ENCODE measurements around the gene SPEF2. TPM values are rescaled to one million over a fixed set of nuclear protein-coding genes. Genes with fewer than 3 reads are reported as not detected.

The SPEF2 gene
- total and polyA plus RNA-seq, 2 of the 13 experiments (the other 11 are each of a cell fraction or from before 2014, with no cell fraction given) = 1.5 to 2.3 TPM

GRCh38 chr5:35822511-35822910 is 204.8 kb downstream of the SPEF2 start:
- H4K20me1 ChIP-seq (ENCODE audit: insufficient read depth, low read length) = no peaks in the 10 kb centered on the region
- TF ChIP-seq AGO1 (IDR thresholded peaks at IDR 0.05; ENCODE audit: low read depth, low read length, poor library complexity, severe bottlenecking) = no peak
- TF ChIP-seq CREM (IDR thresholded peaks at IDR 0.05) = no peak
- no peak for TF ChIP-seq CREM (CRISPR knock-in tag; IDR thresholded peaks at IDR 0.05)
- no peak for TF ChIP-seq ELF1 (CRISPR knock-in tag; IDR thresholded peaks at IDR 0.05)
- no peak for TF ChIP-seq KDM4B (CRISPR knock-in tag; IDR thresholded peaks at IDR 0.05)
- no peak for TF ChIP-seq NR2F2 (IDR thresholded peaks at IDR 0.05; ENCODE audit: borderline replicate concordance, low read depth)
- no peak for TF ChIP-seq TBP (CRISPR knock-in tag; IDR thresholded peaks at IDR 0.05)
- no peak for TF ChIP-seq ZBTB39 (CRISPR knock-in tag; IDR thresholded peaks at IDR 0.05)
- TF ChIP-seq ZNF782 (CRISPR knock-in tag; IDR thresholded peaks at IDR 0.05; ENCODE audit: borderline replicate concordance) = no peak
- no peak for TF ChIP-seq SALL1 (CRISPR knock-in tag; IDR thresholded peaks at IDR 0.05)
- TF ChIP-seq ZNF468 (CRISPR knock-in tag; IDR thresholded peaks at IDR 0.05) = no peak
- TF ChIP-seq ZNF263 (CRISPR knock-in tag; IDR thresholded peaks at IDR 0.05) = no peak
- no peak for TF ChIP-seq ZKSCAN1 (IDR thresholded peaks at IDR 0.05; ENCODE audit: low read length)
- H3K27me3 ChIP-seq (ENCODE audit: control insufficient read depth in 1 of 2, insufficient read depth in 2 of 2, low read length in 2 of 2) = peaks cover 0 to 5% of the 10 kb centered on the region in 2 experiments; a peak in 2 of 5 replicates
- H2AFZ ChIP-seq (ENCODE audit: low read length) = no peak overlapping the region
- CTCF ChIA-PET (ENCODE audit: low intra/inter-chr PET ratio, low total read pairs) = no interaction called here
- in situ Hi-C loops (cut with HindIII; ENCODE audit: extremely low pct_ligation_motif_present, low pct_unique_long_range_greater_than_20kb) = no loop called here
- no peaks in the 10 kb centered on the region for H3K9me3 ChIP-seq (ENCODE audit: low read length)
- DNase-seq (ENCODE audit: low spot score) = no peak
- H3K9ac ChIP-seq (ENCODE audit: insufficient read depth, low read depth, low read length) = no peak overlapping the region
- WGBS (ENCODE audit: low lambda C conversion rate) = 28% methylated on average over 7 of the region's 8 CpGs
- peaks cover 9% of the 10 kb centered on the region for H3K4me1 ChIP-seq (ENCODE audit: insufficient read depth, low read length)
- H3K4me2 ChIP-seq (ENCODE audit: low read depth, low read length) = no peak overlapping the region
- POLR2A ChIA-PET = no interaction called here
- no peak overlapping the region for H3K27ac ChIP-seq (ENCODE audit: extremely low read length, insufficient read depth, low read length)
- intact Hi-C loops (cut with micrococcal nuclease; ENCODE audit: unreplicated experiment) = no loop called here
- H3K4me3 ChIP-seq (replicated peaks in 1 of 3; ENCODE audit: insufficient read depth in 1 of 3, low read depth in 2 of 3, low read length in 3 of 3) = no peak overlapping the region
- no peak for ATAC-seq
- no peak for FAIRE-seq
- H3K36me3 ChIP-seq (replicated peaks in 1 of 2; ENCODE audit: control insufficient read depth in 1 of 2, insufficient read depth in 2 of 2, low read length in 2 of 2) = no peaks in the 10 kb centered on the region
- BruUV-seq (replicated peaks) = no TSS peak
- no peaks in the 10 kb centered on the region for H3K79me2 ChIP-seq (ENCODE audit: insufficient read depth, low read length)
